Erythroblast (primary cell): Measurements from ENCODE around the gene HOXD3.

Source experiments
- GATA1 ChIP-seq: IDR thresholded peaks from 2 replicates; pipeline ENCODE4 v1.6.1; 2011; ENCODE audit warnings: low read depth, mild to moderate bottlenecking, control low read depth, low read length, moderate library complexity
- POLR2A ChIP-seq: IDR thresholded peaks from 2 replicates; pipeline ENCODE4 v1.6.1; 2011; ENCODE audit warnings: mild to moderate bottlenecking, low read length

GRCh38 chr2:176135035-176135440 lies 22.1 kb upstream of the HOXD3 start:
- TF ChIP-seq POLR2A (no peak), GATA1 (no peak)
